RWPE2 (cell line): Measurements from ENCODE around the gene DACH1.

Source experiments
- ATAC-seq: fragments of 200-7000 bp; cut with Tn5 transposase; 3 replicates; pipeline ENCODE4 v1.9.1; 2021; ENCODE audit warnings: low read depth
- DNase-seq: peaks from one replicate; pipeline ENCODE4 v3.0.0-alpha.2; 2020; ENCODE audit warnings: low spot score
- H3K27ac ChIP-seq: fragments of 450-650 bp; 2 replicates; pipeline ENCODE4 v1.5.1; 2017; ENCODE audit warnings: mild to moderate bottlenecking; ENCODE audit not compliant: poor library complexity, severe bottlenecking
- H3K27me3 ChIP-seq: fragments of 250-450 bp; sonication (Bioruptor Pico); 2 replicates; pipeline ENCODE4 v1.5.1; 2021; ENCODE audit warnings: mild to moderate bottlenecking, moderate library complexity; ENCODE audit not compliant: insufficient read depth, poor library complexity, severe bottlenecking
- H3K36me3 ChIP-seq: fragments of 250-450 bp; sonication (Bioruptor Pico); 2 replicates; pipeline ENCODE4 v1.5.1; 2020; ENCODE audit warnings: low read depth, mild to moderate bottlenecking, moderate library complexity
- H3K4me1 ChIP-seq: fragments of 250-450 bp; sonication (Bioruptor Pico); 2 replicates; pipeline ENCODE4 v1.5.1; 2021; ENCODE audit warnings: mild to moderate bottlenecking, moderate library complexity; ENCODE audit not compliant: insufficient read depth, poor library complexity, severe bottlenecking
- H3K4me3 ChIP-seq: fragments of 250-450 bp; sonication (Bioruptor Pico); 2 replicates; pipeline ENCODE4 v1.5.1; 2021; ENCODE audit warnings: mild to moderate bottlenecking, moderate library complexity; ENCODE audit not compliant: severe bottlenecking
- H3K9me3 ChIP-seq: fragments of 250-450 bp; sonication (Bioruptor Pico); 2 replicates; pipeline ENCODE4 v1.5.1; 2021; ENCODE audit warnings: mild to moderate bottlenecking, moderate library complexity; ENCODE audit not compliant: severe bottlenecking
- CTCF ChIP-seq: fragments of 450-650 bp; IDR thresholded peaks from one replicate; pipeline ENCODE4 v1.5.1; 2017; ENCODE audit warnings: mild to moderate bottlenecking, moderate library complexity; ENCODE audit not compliant: poor library complexity, severe bottlenecking

Gene DACH1

DNA sequence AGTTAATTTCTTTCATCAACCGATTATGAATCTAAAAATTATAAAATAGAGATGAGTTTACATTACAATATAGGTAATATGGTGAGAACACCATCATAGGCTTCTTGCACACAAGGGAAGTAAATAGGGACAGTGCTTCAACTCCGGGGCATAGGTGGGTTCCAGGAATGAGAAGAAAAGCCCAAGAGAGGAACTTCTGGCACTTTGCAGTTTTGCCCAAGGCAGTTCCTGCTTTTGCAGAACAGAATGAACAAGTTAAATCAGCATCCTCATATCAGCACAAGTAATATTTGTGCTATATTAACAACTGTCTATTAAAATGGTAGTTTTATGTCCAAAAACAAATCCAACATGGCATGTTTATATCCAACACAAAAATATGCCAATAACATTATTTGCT is 60.1 kb downstream of the DACH1 start:
- TF ChIP-seq CTCF, result no peak
- ATAC-seq, result no peak
- H3K36me3 ChIP-seq, result no peaks in the 10 kb centered on the region
- H3K27ac ChIP-seq, result no peak overlapping the region
- H3K4me1 ChIP-seq, result no peaks in the 10 kb centered on the region
- no peak overlapping the region for H3K4me3 ChIP-seq
- H3K9me3 ChIP-seq, result no peaks in the 10 kb centered on the region
- H3K27me3 ChIP-seq, result peaks cover 4% of the 10 kb centered on the region
- no peak for DNase-seq

DNA sequence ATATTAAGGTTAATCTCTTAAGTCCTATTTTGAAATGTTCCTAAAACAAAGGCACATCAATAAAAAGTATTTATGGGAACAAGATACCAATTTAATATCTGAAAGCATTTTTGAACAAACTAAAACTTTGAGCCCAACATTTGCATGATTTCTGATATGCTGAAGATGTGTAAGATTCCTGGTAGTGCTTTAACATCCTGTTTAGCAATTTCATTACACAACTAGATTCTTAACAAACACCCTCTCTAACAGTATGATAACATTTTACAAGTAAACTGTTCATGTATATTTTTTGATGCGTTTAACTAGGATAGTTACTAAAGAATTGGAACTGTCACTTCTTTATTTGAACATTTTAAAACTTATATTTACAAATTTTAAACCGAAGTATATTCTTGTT is 63.9 kb downstream of the DACH1 start:
- no peaks in the 10 kb centered on the region for H3K9me3 ChIP-seq
- H3K27me3 ChIP-seq, result no peaks in the 10 kb centered on the region
- H3K27ac ChIP-seq, result no peak overlapping the region
- no peak overlapping the region for H3K4me3 ChIP-seq
- H3K4me1 ChIP-seq, result no peaks in the 10 kb centered on the region
- no peak for TF ChIP-seq CTCF
- H3K36me3 ChIP-seq, result no peaks in the 10 kb centered on the region
- DNase-seq (no peak), ATAC-seq (no peak)

DNA sequence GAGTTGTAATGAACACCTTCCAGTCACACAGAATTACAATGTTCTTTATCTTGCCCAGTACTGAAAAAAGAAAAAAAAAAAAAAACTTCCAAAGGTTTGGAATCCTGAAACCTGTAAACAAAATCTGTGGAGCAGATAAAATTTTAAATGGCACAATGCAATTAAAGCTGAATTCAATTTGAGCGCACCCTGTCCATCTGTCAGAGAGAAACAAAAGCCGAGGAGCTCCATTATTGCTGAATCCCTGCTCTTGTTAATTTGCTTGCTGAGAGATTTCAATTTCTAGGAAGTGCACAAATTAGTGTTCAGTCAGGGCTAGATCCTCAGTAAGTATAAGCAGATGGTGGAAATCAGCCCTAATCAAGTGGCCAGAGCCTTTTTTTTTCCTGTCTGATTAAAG is 65.2 kb downstream of the DACH1 start:
- H3K9me3 ChIP-seq, result no peaks in the 10 kb centered on the region
- no peaks in the 10 kb centered on the region for H3K27me3 ChIP-seq
- ATAC-seq (no peak), DNase-seq (no peak)
- no peak overlapping the region for H3K4me3 ChIP-seq
- H3K4me1 ChIP-seq, result no peaks in the 10 kb centered on the region
- TF ChIP-seq CTCF, result no peak
- no peaks in the 10 kb centered on the region for H3K36me3 ChIP-seq
- no peak overlapping the region for H3K27ac ChIP-seq

DNA sequence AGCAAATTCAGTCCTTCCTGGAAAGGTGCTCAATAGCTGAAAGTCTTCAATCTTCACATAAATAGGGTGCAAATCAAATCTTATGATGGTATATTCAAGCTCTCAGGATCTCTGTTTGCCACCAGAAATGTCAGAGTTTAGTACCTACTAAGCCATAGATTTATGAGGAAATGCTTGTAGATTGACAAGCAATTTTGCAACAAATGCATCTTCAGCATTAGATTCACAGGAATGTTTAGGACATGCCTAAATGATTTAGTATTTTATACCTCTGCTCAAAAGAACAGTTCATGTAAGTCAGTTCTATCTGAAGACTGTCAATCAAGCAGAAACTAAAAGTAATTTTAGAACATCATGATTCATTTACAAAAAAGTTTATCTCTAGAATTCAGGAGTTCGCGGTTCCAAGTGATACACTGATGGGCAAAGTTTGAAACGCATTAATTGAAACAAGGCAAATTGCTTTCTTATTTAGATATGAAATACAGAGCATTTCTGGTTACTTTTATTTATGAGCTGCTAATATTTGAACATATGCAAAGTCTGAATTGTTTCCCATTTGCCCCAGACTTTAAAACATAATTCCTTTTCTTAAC is 65.7 kb downstream of the DACH1 start:
- no peak for TF ChIP-seq CTCF
- no peak for ATAC-seq
- H3K4me1 ChIP-seq, result no peaks in the 10 kb centered on the region

GRCh38 chr13:71799324-71799723 is 67.7 kb downstream of the DACH1 start:
- DNase-seq (no peak), ATAC-seq (no peak)
- H3K36me3 ChIP-seq, result no peaks in the 10 kb centered on the region

More for the DNA sequence above, 65.7 kb downstream of the DACH1 start:
- Histone ChIP-seq H3K9me3 (no peaks in the 10 kb centered on the region), H3K4me3 (no peak overlapping the region), H3K36me3 (no peaks in the 10 kb centered on the region), H3K27ac (no peak overlapping the region), H3K27me3 (no peaks in the 10 kb centered on the region)
- no peak for DNase-seq

More at GRCh38 chr13:71799324-71799723, 67.7 kb downstream of the DACH1 start:
- Histone ChIP-seq H3K27ac (no peak overlapping the region), H3K27me3 (no peaks in the 10 kb centered on the region), H3K4me1 (no peaks in the 10 kb centered on the region), H3K4me3 (no peak overlapping the region), H3K9me3 (no peaks in the 10 kb centered on the region)
- TF ChIP-seq CTCF, result no peak
